HCT116 (cell line): ENCODE data around the gene HCN2.

ENCODE experiments used
- EZH2 ChIP-seq: fragments of 200-600 bp; sonication (generic); IDR thresholded peaks from 2 replicates; pipeline ENCODE4 v1.6.1; 2017; ENCODE audit warnings: antibody characterized with exemption, mixed run types
- EZH2phosphoT487 ChIP-seq: fragments of 200-600 bp; IDR thresholded peaks from 2 replicates; pipeline ENCODE4 v1.6.1; 2018; ENCODE audit warnings: antibody characterized with exemption, borderline replicate concordance
- JUND ChIP-seq: IDR thresholded peaks from 2 replicates; pipeline ENCODE4 v1.6.1; 2012
- MAX ChIP-seq: IDR thresholded peaks from 2 replicates; pipeline ENCODE4 v1.6.1; 2012
- POLR2A ChIP-seq: IDR thresholded peaks from 2 replicates; pipeline ENCODE4 v1.7.0; 2011; ENCODE audit warnings: borderline replicate concordance; ENCODE audit not compliant: insufficient read depth, insufficient read length; ENCODE audit errors: extremely low read depth
- REST ChIP-seq: IDR thresholded peaks from 2 replicates; pipeline ENCODE4 v1.6.1; 2012; ENCODE audit warnings: low read depth
- SIN3A ChIP-seq: IDR thresholded peaks from 2 replicates; pipeline ENCODE4 v1.6.1; 2012; ENCODE audit warnings: low read depth
- SRF ChIP-seq: IDR thresholded peaks from 2 replicates; pipeline ENCODE4 v1.6.1; 2012; ENCODE audit warnings: low read depth
- YY1 ChIP-seq: IDR thresholded peaks from 2 replicates; pipeline ENCODE4 v1.6.1; 2011; ENCODE audit warnings: low read length, low read depth, moderate library complexity, mild to moderate bottlenecking; ENCODE audit not compliant: insufficient replicate concordance; ENCODE audit errors: extremely low read depth
- ZNF274 ChIP-seq: fragments of 200-500 bp; sonication (Bioruptor generic); IDR thresholded peaks from 2 replicates; pipeline ENCODE4 v1.6.1; 2014; ENCODE audit warnings: mild to moderate bottlenecking, low read depth, low read length, inconsistent platforms
- TF ChIP-seq, protein P1 (sequence below), 3 experiments: fragments of 200-600 bp in 1 of 3; sonication (generic) in 1 of 3; IDR thresholded peaks in 2 of 3; conservative IDR thresholded peaks in 1 of 3; 2 replicates each; pipeline ENCODE4 v1.5.1; 2012 to 2017; ENCODE audit warnings: low read depth in 2 of 3, low read length in 2 of 3, antibody characterized with exemption in 1 of 3, borderline replicate concordance in 1 of 3, control low read depth in 1 of 3, mild to moderate bottlenecking in 1 of 3, mixed read lengths in 1 of 3, mixed run types in 1 of 3, moderate library complexity in 1 of 3; ENCODE audit not compliant: insufficient read depth in 1 of 3

- TF ChIP-seq EZH2phosphoT487 (no peak), EZH2 (no peak), SIN3A (no peak), POLR2A (no peak), JUND (no peak), MAX (no peak), YY1 (no peak), REST (no peak), SRF (no peak), ZNF274 (no peak)
- TF ChIP-seq, protein P1, sequence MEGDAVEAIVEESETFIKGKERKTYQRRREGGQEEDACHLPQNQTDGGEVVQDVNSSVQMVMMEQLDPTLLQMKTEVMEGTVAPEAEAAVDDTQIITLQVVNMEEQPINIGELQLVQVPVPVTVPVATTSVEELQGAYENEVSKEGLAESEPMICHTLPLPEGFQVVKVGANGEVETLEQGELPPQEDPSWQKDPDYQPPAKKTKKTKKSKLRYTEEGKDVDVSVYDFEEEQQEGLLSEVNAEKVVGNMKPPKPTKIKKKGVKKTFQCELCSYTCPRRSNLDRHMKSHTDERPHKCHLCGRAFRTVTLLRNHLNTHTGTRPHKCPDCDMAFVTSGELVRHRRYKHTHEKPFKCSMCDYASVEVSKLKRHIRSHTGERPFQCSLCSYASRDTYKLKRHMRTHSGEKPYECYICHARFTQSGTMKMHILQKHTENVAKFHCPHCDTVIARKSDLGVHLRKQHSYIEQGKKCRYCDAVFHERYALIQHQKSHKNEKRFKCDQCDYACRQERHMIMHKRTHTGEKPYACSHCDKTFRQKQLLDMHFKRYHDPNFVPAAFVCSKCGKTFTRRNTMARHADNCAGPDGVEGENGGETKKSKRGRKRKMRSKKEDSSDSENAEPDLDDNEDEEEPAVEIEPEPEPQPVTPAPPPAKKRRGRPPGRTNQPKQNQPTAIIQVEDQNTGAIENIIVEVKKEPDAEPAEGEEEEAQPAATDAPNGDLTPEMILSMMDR (IDR thresholded peaks at IDR 0.05 in 2 of 3, conservative IDR thresholded peaks at IDR 0.05 in 1 of 3; ENCODE audit: borderline replicate concordance in 1 of 3, insufficient read depth in 1 of 3, low read depth in 2 of 3, low read length in 2 of 3) = no peak
Observed at GRCh38 chr19:658916-659839, 69.5 kb downstream of the HCN2 start.
